Measurements from ENCODE around the gene LETM1.

DNA sequence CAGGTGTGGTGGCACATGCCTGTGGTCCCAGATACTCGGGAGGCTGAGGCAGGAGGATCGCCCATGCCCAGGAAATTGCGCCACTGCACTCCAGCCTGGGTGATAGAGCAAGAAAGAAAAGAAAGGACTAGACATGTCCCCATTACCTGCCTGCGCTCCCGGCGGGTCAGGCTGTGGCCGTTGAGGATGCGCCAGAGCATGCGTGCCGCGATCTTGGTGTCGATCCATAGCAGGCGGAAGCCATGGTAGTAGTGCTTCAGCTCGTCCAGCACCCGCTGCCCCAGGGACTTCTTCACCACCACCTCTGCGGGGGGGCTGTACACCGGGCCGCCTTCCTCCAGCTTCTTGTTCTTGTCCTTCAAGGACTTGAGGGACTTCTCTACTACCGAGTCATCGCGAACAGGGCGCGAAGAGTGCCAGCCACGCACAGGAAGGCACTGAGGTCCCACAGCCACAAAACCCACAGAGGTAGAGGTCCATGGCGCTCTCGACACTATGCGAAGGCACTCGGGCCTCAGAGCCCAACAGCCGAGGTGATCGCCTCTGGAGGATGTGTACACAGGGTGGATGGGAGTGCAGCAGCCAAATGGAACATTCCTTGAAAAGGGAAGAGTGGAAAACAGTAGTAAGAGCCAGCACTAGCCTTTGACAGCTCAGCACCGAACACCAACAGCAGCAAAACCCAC lies 14.6 kb downstream of the LETM1 start:
- TF ChIP-seq, protein P1, sequence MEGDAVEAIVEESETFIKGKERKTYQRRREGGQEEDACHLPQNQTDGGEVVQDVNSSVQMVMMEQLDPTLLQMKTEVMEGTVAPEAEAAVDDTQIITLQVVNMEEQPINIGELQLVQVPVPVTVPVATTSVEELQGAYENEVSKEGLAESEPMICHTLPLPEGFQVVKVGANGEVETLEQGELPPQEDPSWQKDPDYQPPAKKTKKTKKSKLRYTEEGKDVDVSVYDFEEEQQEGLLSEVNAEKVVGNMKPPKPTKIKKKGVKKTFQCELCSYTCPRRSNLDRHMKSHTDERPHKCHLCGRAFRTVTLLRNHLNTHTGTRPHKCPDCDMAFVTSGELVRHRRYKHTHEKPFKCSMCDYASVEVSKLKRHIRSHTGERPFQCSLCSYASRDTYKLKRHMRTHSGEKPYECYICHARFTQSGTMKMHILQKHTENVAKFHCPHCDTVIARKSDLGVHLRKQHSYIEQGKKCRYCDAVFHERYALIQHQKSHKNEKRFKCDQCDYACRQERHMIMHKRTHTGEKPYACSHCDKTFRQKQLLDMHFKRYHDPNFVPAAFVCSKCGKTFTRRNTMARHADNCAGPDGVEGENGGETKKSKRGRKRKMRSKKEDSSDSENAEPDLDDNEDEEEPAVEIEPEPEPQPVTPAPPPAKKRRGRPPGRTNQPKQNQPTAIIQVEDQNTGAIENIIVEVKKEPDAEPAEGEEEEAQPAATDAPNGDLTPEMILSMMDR (conservative IDR thresholded peaks at IDR 0.05; ENCODE audit: low read depth, low read length), result no peak
- no peak for TF ChIP-seq EZH2 (IDR thresholded peaks at IDR 0.05; ENCODE audit: borderline replicate concordance, low read depth, low read length, poor library complexity, severe bottlenecking)

Measured in A673 (cell line).